Measurements from ENCODE around the gene RANBP17. TPM values are rescaled to one million over a fixed set of nuclear protein-coding genes. Genes with fewer than 3 reads are reported as not detected.

RANBP17 gene
- total and polyA plus RNA-seq, 12 donors = 5.5 to 119 (median 22.2) TPM

DNA sequence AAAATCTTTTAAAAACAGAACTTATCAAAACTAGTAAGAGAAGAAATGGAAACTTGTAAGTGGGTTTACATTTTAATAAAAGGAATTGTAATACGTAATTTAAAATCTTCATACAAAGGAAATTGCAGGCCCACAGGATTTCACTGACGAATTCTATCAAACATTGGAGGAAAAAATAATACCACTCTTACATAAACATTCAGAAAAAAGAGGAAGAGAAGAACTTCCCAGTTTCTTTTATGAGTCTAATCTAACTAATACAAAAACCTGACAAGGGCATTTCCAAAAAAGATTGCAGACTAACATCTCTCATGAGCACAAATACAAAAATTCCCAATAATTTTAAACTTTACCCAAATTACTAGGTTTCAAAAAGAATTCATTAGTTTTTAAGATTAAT, 149.0 kb downstream of the RANBP17 start:
- Histone ChIP-seq H3K4me1 (replicated peaks in 1 of 2) (no peaks in the 10 kb centered on the region), H3K4me3 (no peak overlapping the region), H3K27ac (no peak overlapping the region), H3K9me3 (replicated peaks in 1 of 3) (no peaks in the 10 kb centered on the region), H3K27me3 (no peaks in the 10 kb centered on the region), H3K36me3 (replicated peaks in 1 of 2) (no peaks in the 10 kb centered on the region)
- DNase-seq = no peak
- TF ChIP-seq POLR2A (IDR thresholded peaks at IDR 0.05) = no peak
- intact Hi-C loops (cut with DNase I) = no loop called here
- 75 to 91% (median 81%) methylated on average over 2 of the region's 2 CpGs for WGBS, 4 donors

- DNase-seq = no peak
- no peaks in the 10 kb centered on the region for H3K4me1 ChIP-seq (replicated peaks in 1 of 2)
Observed at GRCh38 chr5:171023508-171023907, 161.7 kb downstream of the RANBP17 start.

GRCh38 chr5:171024084-171024483, 162.3 kb downstream of the RANBP17 start:
- Histone ChIP-seq H3K4me3 (no peak overlapping the region), H3K27ac (no peak overlapping the region), H3K36me3 (replicated peaks in 1 of 2) (no peaks in the 10 kb centered on the region), H3K27me3 (no peaks in the 10 kb centered on the region), H3K4me1 (replicated peaks in 1 of 2) (no peaks in the 10 kb centered on the region), H3K9me3 (replicated peaks in 1 of 3) (no peaks in the 10 kb centered on the region)
- no peak for DNase-seq
- TF ChIP-seq, protein P1, sequence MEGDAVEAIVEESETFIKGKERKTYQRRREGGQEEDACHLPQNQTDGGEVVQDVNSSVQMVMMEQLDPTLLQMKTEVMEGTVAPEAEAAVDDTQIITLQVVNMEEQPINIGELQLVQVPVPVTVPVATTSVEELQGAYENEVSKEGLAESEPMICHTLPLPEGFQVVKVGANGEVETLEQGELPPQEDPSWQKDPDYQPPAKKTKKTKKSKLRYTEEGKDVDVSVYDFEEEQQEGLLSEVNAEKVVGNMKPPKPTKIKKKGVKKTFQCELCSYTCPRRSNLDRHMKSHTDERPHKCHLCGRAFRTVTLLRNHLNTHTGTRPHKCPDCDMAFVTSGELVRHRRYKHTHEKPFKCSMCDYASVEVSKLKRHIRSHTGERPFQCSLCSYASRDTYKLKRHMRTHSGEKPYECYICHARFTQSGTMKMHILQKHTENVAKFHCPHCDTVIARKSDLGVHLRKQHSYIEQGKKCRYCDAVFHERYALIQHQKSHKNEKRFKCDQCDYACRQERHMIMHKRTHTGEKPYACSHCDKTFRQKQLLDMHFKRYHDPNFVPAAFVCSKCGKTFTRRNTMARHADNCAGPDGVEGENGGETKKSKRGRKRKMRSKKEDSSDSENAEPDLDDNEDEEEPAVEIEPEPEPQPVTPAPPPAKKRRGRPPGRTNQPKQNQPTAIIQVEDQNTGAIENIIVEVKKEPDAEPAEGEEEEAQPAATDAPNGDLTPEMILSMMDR (IDR thresholded peaks at IDR 0.05) = no peak
- TF ChIP-seq POLR2A (IDR thresholded peaks at IDR 0.05) = no peak
- intact Hi-C loops (cut with DNase I) = no loop called here

More at GRCh38 chr5:171023508-171023907, 161.7 kb downstream of the RANBP17 start:
- TF ChIP-seq, protein P1 (IDR thresholded peaks at IDR 0.05) = no peak
- TF ChIP-seq POLR2A (IDR thresholded peaks at IDR 0.05) = no peak
- Histone ChIP-seq H3K36me3 (replicated peaks in 1 of 2) (no peaks in the 10 kb centered on the region), H3K27ac (no peak overlapping the region), H3K4me3 (no peak overlapping the region), H3K27me3 (no peaks in the 10 kb centered on the region), H3K9me3 (replicated peaks in 1 of 3) (no peaks in the 10 kb centered on the region)
- intact Hi-C loops (cut with DNase I) = no loop called here

DNA sequence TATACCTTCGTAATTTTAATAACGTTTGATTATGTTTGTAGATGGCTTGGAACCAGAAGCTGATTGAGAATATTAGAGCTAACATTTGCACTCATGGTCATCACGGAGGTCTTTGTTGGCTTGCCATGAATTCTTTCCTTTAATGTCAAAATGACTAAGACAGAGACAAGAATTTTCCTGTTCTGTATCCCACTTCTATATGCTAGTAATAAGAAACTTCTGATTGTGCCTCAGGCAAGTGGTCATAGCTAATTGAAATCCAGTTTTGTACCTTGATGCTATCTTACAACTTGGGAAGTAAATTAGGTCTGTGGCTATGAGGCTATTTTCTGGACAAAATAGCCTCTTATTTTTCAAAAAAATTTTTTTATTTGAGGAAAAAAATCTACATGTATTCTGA, 167.6 kb downstream of the RANBP17 start:
- H3K27ac ChIP-seq = no peak overlapping the region
- intact Hi-C loops (cut with DNase I) = no loop called here
- no peaks in the 10 kb centered on the region for H3K27me3 ChIP-seq
- no peaks in the 10 kb centered on the region for H3K4me1 ChIP-seq (replicated peaks in 1 of 2)
- no peaks in the 10 kb centered on the region for H3K36me3 ChIP-seq (replicated peaks in 1 of 2)
- no peak overlapping the region for H3K4me3 ChIP-seq
- TF ChIP-seq, protein P1 (IDR thresholded peaks at IDR 0.05) = no peak
- TF ChIP-seq POLR2A (IDR thresholded peaks at IDR 0.05) = no peak
- WGBS, 4 donors = 93 to 97% (median 95%) methylated on average over 3 of the region's 3 CpGs
- DNase-seq = no peak
- H3K9me3 ChIP-seq (replicated peaks in 1 of 3) = no peaks in the 10 kb centered on the region

- intact Hi-C loops (cut with DNase I) = no loop called here
Observed at GRCh38 chr5:171031977-171032376, 170.2 kb downstream of the RANBP17 start.

More at GRCh38 chr5:171031977-171032376, 170.2 kb downstream of the RANBP17 start:
- Histone ChIP-seq H3K9me3 (replicated peaks in 1 of 3) (no peaks in the 10 kb centered on the region), H3K27ac (no peak overlapping the region), H3K4me3 (no peak overlapping the region), H3K4me1 (replicated peaks in 1 of 2) (no peaks in the 10 kb centered on the region), H3K27me3 (no peaks in the 10 kb centered on the region), H3K36me3 (replicated peaks in 1 of 2) (no peaks in the 10 kb centered on the region)
- WGBS, 4 donors = 84 to 94% (median 88%) methylated on average over 2 of the region's 2 CpGs
- TF ChIP-seq POLR2A (IDR thresholded peaks at IDR 0.05) = no peak
- TF ChIP-seq, protein P1 (IDR thresholded peaks at IDR 0.05) = no peak
- DNase-seq = no peak
